ENCODE measurements around the gene FCMR.
A peak's percentile ranks its signal among the peaks of the same experiment; 100 is the strongest.

Gene FCMR

GRCh38 chr1:206905295-206906164 lies 16.2 kb downstream of the FCMR start:
- Mint-ChIP-seq H3K36me3 (ENCODE audit: low read depth) (peaks cover 52% of the 10 kb centered on the region), H3K27me3 (ENCODE audit: low read depth) (peaks cover 9% of the 10 kb centered on the region), H3K9me3 (no peaks in the 10 kb centered on the region), H3K27ac (peak overlapping the region; percentile 62), H3K4me3 (peak overlapping the region; percentile 49), H3K4me1 (ENCODE audit: low read depth) (peaks cover 39% of the 10 kb centered on the region)

GRCh38 chr1:206904423-206905142 lies 17.2 kb downstream of the FCMR start:
- Mint-ChIP-seq H3K27me3 (ENCODE audit: low read depth) (peaks cover 6% of the 10 kb centered on the region), H3K9me3 (no peaks in the 10 kb centered on the region), H3K4me1 (ENCODE audit: low read depth) (peaks cover 38% of the 10 kb centered on the region), H3K27ac (peak overlapping the region; percentile 70), H3K36me3 (ENCODE audit: low read depth) (peaks cover 50% of the 10 kb centered on the region), H3K4me3 (no peak overlapping the region)

GRCh38 chr1:206903687-206904086 lies 18.1 kb downstream of the FCMR start:
- H3K4me1 Mint-ChIP-seq (ENCODE audit: low read depth) = peaks cover 36% of the 10 kb centered on the region
- H3K36me3 Mint-ChIP-seq (ENCODE audit: low read depth) = peaks cover 46% of the 10 kb centered on the region
- no peak overlapping the region for H3K4me3 Mint-ChIP-seq
- no peak overlapping the region for H3K27ac Mint-ChIP-seq
- no peaks in the 10 kb centered on the region for H3K9me3 Mint-ChIP-seq
- peaks cover 3% of the 10 kb centered on the region for H3K27me3 Mint-ChIP-seq (ENCODE audit: low read depth)

- no peaks in the 10 kb centered on the region for H3K9me3 Mint-ChIP-seq
- peaks cover 31% of the 10 kb centered on the region for H3K4me1 Mint-ChIP-seq (ENCODE audit: low read depth)
- no peak overlapping the region for H3K4me3 Mint-ChIP-seq
- no peaks in the 10 kb centered on the region for H3K27me3 Mint-ChIP-seq (ENCODE audit: low read depth)
- no peak overlapping the region for H3K27ac Mint-ChIP-seq
- peaks cover 40% of the 10 kb centered on the region for H3K36me3 Mint-ChIP-seq (ENCODE audit: low read depth)
These were observed 19.0 kb downstream of the FCMR start for GRCh38 chr1:206902702-206903101.

- H3K4me3 Mint-ChIP-seq = no peak overlapping the region
- peaks cover 40% of the 10 kb centered on the region for H3K36me3 Mint-ChIP-seq (ENCODE audit: low read depth)
- no peak overlapping the region for H3K27ac Mint-ChIP-seq
- no peaks in the 10 kb centered on the region for H3K27me3 Mint-ChIP-seq (ENCODE audit: low read depth)
- H3K4me1 Mint-ChIP-seq (ENCODE audit: low read depth) = peaks cover 37% of the 10 kb centered on the region
- no peaks in the 10 kb centered on the region for H3K9me3 Mint-ChIP-seq
These were observed 19.8 kb downstream of the FCMR start for GRCh38 chr1:206901944-206902343.

GRCh38 chr1:206900149-206900548 lies 21.6 kb downstream of the FCMR start:
- no peaks in the 10 kb centered on the region for H3K27me3 Mint-ChIP-seq (ENCODE audit: low read depth)
- peaks cover 26% of the 10 kb centered on the region for H3K4me1 Mint-ChIP-seq (ENCODE audit: low read depth)
- no peak overlapping the region for H3K27ac Mint-ChIP-seq
- H3K9me3 Mint-ChIP-seq = no peaks in the 10 kb centered on the region
- H3K4me3 Mint-ChIP-seq = no peak overlapping the region
- peaks cover 27% of the 10 kb centered on the region for H3K36me3 Mint-ChIP-seq (ENCODE audit: low read depth)

- H3K36me3 Mint-ChIP-seq (ENCODE audit: low read depth) = peaks cover 23% of the 10 kb centered on the region
- peaks cover 21% of the 10 kb centered on the region for H3K4me1 Mint-ChIP-seq (ENCODE audit: low read depth)
- H3K27ac Mint-ChIP-seq = no peak overlapping the region
These were observed 22.0 kb downstream of the FCMR start for GRCh38 chr1:206899717-206900116.

GRCh38 chr1:206898915-206899431 lies 22.8 kb downstream of the FCMR start:
- Mint-ChIP-seq H3K27ac (no peak overlapping the region), H3K36me3 (ENCODE audit: low read depth) (peaks cover 15% of the 10 kb centered on the region), H3K4me1 (ENCODE audit: low read depth) (peaks cover 17% of the 10 kb centered on the region), H3K4me3 (no peak overlapping the region), H3K9me3 (no peaks in the 10 kb centered on the region), H3K27me3 (ENCODE audit: low read depth) (peaks cover 3% of the 10 kb centered on the region)

More at GRCh38 chr1:206899717-206900116, 22.0 kb downstream of the FCMR start:
- no peak overlapping the region for H3K4me3 Mint-ChIP-seq
- H3K27me3 Mint-ChIP-seq (ENCODE audit: low read depth) = no peaks in the 10 kb centered on the region
- no peaks in the 10 kb centered on the region for H3K9me3 Mint-ChIP-seq

GRCh38 chr1:206898089-206898914 lies 23.4 kb downstream of the FCMR start:
- no peak overlapping the region for H3K27ac Mint-ChIP-seq
- H3K4me3 Mint-ChIP-seq = no peak overlapping the region
- H3K4me1 Mint-ChIP-seq (ENCODE audit: low read depth) = peaks cover 19% of the 10 kb centered on the region
- H3K36me3 Mint-ChIP-seq (ENCODE audit: low read depth) = peaks cover 9% of the 10 kb centered on the region
- no peaks in the 10 kb centered on the region for H3K9me3 Mint-ChIP-seq
- H3K27me3 Mint-ChIP-seq (ENCODE audit: low read depth) = peaks cover 3% of the 10 kb centered on the region

GRCh38 chr1:206897175-206897574 lies 24.6 kb downstream of the FCMR start, which contains the start of gene IL24:
Gene IL24, plus strand, starts transcription at chr1:206897443. Its CDS starts 390 bp downstream, at chr1:206897833.
- H3K4me1 Mint-ChIP-seq (ENCODE audit: low read depth) = peaks cover 19% of the 10 kb centered on the region
- no peaks in the 10 kb centered on the region for H3K9me3 Mint-ChIP-seq
- H3K36me3 Mint-ChIP-seq (ENCODE audit: low read depth) = peaks cover 1% of the 10 kb centered on the region
- peaks cover 3% of the 10 kb centered on the region for H3K27me3 Mint-ChIP-seq (ENCODE audit: low read depth)
- no peak within 1 kb of the TSS for H3K27ac Mint-ChIP-seq
- H3K4me3 Mint-ChIP-seq = no peak within 1 kb of the TSS

- H3K27me3 Mint-ChIP-seq (ENCODE audit: low read depth) = peaks cover 3% of the 10 kb centered on the region
- H3K27ac Mint-ChIP-seq = no peak overlapping the region
- no peaks in the 10 kb centered on the region for H3K9me3 Mint-ChIP-seq
- H3K4me1 Mint-ChIP-seq (ENCODE audit: low read depth) = peaks cover 21% of the 10 kb centered on the region
- H3K36me3 Mint-ChIP-seq (ENCODE audit: low read depth) = no peaks in the 10 kb centered on the region
- H3K4me3 Mint-ChIP-seq = no peak overlapping the region
These were observed 25.5 kb downstream of the FCMR start for GRCh38 chr1:206896261-206896660.

- no peak overlapping the region for H3K27ac Mint-ChIP-seq
- peaks cover 3% of the 10 kb centered on the region for H3K27me3 Mint-ChIP-seq (ENCODE audit: low read depth)
- no peaks in the 10 kb centered on the region for H3K36me3 Mint-ChIP-seq (ENCODE audit: low read depth)
- peaks cover 26% of the 10 kb centered on the region for H3K4me1 Mint-ChIP-seq (ENCODE audit: low read depth)
- no peaks in the 10 kb centered on the region for H3K9me3 Mint-ChIP-seq
- H3K4me3 Mint-ChIP-seq = no peak overlapping the region
These were observed 25.9 kb downstream of the FCMR start for GRCh38 chr1:206895837-206896242.

GRCh38 chr1:206895325-206895724 lies 26.4 kb downstream of the FCMR start:
- no peak overlapping the region for H3K4me3 Mint-ChIP-seq
- H3K4me1 Mint-ChIP-seq (ENCODE audit: low read depth) = peaks cover 30% of the 10 kb centered on the region
- H3K27ac Mint-ChIP-seq = no peak overlapping the region
- peaks cover 3% of the 10 kb centered on the region for H3K27me3 Mint-ChIP-seq (ENCODE audit: low read depth)
- no peaks in the 10 kb centered on the region for H3K36me3 Mint-ChIP-seq (ENCODE audit: low read depth)
- no peaks in the 10 kb centered on the region for H3K9me3 Mint-ChIP-seq

GRCh38 chr1:206893380-206893779 lies 28.4 kb downstream of the FCMR start:
- Mint-ChIP-seq H3K36me3 (ENCODE audit: low read depth) (no peaks in the 10 kb centered on the region), H3K4me3 (no peak overlapping the region), H3K4me1 (ENCODE audit: low read depth) (peaks cover 38% of the 10 kb centered on the region), H3K27ac (no peak overlapping the region), H3K27me3 (ENCODE audit: low read depth) (peaks cover 3% of the 10 kb centered on the region), H3K9me3 (no peaks in the 10 kb centered on the region)

All from T-helper 1 cell treated with Interleukin-12 subunit alpha and Interleukin-12 subunit beta and Interleukin-4 antibody, amounts not matched to agents 30 μg/mL and 1 μg/mL, for 36 hours (primary cell).